Thoracic aorta (tissue), 2 donors: Measurements from ENCODE around the gene XPR1. TPM values are rescaled to one million over a fixed set of nuclear protein-coding genes. Genes with fewer than 3 reads are reported as not detected.

Experiments used
- ATAC-seq: fragments of 150-250 bp; one replicate; pipeline ENCODE4 v1.8.0; 2017; ENCODE audit warnings: low read depth; ENCODE audit not compliant: insufficient number of reproducible peaks, low FRiP score
- DNase-seq: peaks from one replicate; pipeline ENCODE4 v3.0.0-alpha.2; 2020; ENCODE audit warnings: low spot score
- H3K27ac ChIP-seq, 2 donors: fragments of 200-600 bp; sonication (generic); 1 replicate in 1 of 2; 2 replicates in 1 of 2; pipeline ENCODE4 v1.5.1; 2016; ENCODE audit warnings: mild to moderate bottlenecking in 2 of 2, moderate library complexity in 2 of 2
- H3K27me3 ChIP-seq: fragments of 200-600 bp; sonication (generic); replicated peaks from 2 replicates; pipeline ENCODE4 v1.6.0; 2016; ENCODE audit warnings: mild to moderate bottlenecking; ENCODE audit not compliant: insufficient read depth
- H3K36me3 ChIP-seq: fragments of 200-600 bp; sonication (generic); one replicate; pipeline ENCODE4 v1.5.1; 2016
- H3K4me1 ChIP-seq, 2 donors: fragments of 200-600 bp; sonication (generic); 1 replicate in 1 of 2; 2 replicates in 1 of 2; pipeline versions ENCODE4 v1.5.1 to v1.6.0; 2016; ENCODE audit warnings: low read depth in 2 of 2, mild to moderate bottlenecking in 1 of 2; ENCODE audit not compliant: control insufficient read depth in 1 of 2
- H3K4me3 ChIP-seq: fragments of 200-600 bp; sonication (generic); 2 replicates; pipeline ENCODE4 v1.5.1; 2016; ENCODE audit warnings: mild to moderate bottlenecking
- H3K9me3 ChIP-seq: fragments of 200-600 bp; sonication (generic); 2 replicates; pipeline ENCODE4 v1.5.1; 2016
- CTCF ChIP-seq: fragments of 200-600 bp; sonication (generic); IDR thresholded peaks from one replicate; pipeline ENCODE4 v1.5.1; 2019; ENCODE audit warnings: antibody characterized with exemption
- total RNA-seq, 2 donors: library from RNA; depleted of rRNA; stranded (reverse); fragments of >200 nt; gene quantifications; one replicate each; pipeline versions ENCODE4 v1.1.0 to v1.2.3, GENCODE V29; 2016

The XPR1 gene
- total RNA-seq, 2 donors from 2014 or later = 29.1 to 42.8 TPM

GRCh38 chr1:180612632-180613031 lies 19.2 kb upstream of the XPR1 start:
- Histone ChIP-seq H3K27me3 (no peaks in the 10 kb centered on the region), H3K9me3 (no peaks in the 10 kb centered on the region), H3K27ac (no peak overlapping the region), H3K4me3 (no peak overlapping the region), H3K4me1 (peaks cover 0 to 14% of the 10 kb centered on the region in 2 donors), H3K36me3 (no peaks in the 10 kb centered on the region)
- no peak for ATAC-seq
- DNase-seq = no peak
- no peak for TF ChIP-seq CTCF

GRCh38 chr1:180614730-180615129 lies 17.1 kb upstream of the XPR1 start:
- Histone ChIP-seq H3K4me3 (no peak overlapping the region), H3K9me3 (no peaks in the 10 kb centered on the region), H3K27me3 (no peaks in the 10 kb centered on the region), H3K4me1 (peaks cover 0 to 14% of the 10 kb centered on the region in 2 donors), H3K27ac (no peak overlapping the region), H3K36me3 (no peaks in the 10 kb centered on the region)
- ATAC-seq (no peak), DNase-seq (no peak)
- no peak for TF ChIP-seq CTCF

GRCh38 chr1:180615493-180616290 lies 16.1 kb upstream of the XPR1 start:
- peaks cover 0 to 14% of the 10 kb centered on the region in 2 donors for H3K4me1 ChIP-seq
- no peak for ATAC-seq
- H3K27me3 ChIP-seq = no peaks in the 10 kb centered on the region
- no peak for TF ChIP-seq CTCF
- H3K4me3 ChIP-seq = no peak overlapping the region
- H3K36me3 ChIP-seq = no peaks in the 10 kb centered on the region
- no peak for DNase-seq
- H3K27ac ChIP-seq = no peak overlapping the region
- H3K9me3 ChIP-seq = no peaks in the 10 kb centered on the region

- TF ChIP-seq CTCF = no peak
- Histone ChIP-seq H3K36me3 (no peaks in the 10 kb centered on the region), H3K27ac (no peak overlapping the region), H3K27me3 (no peaks in the 10 kb centered on the region), H3K4me3 (no peak overlapping the region), H3K4me1 (peaks cover 0 to 8% of the 10 kb centered on the region in 2 donors), H3K9me3 (no peaks in the 10 kb centered on the region)
- ATAC-seq = no peak
- DNase-seq = no peak
Observed at GRCh38 chr1:180616439-180616838, 15.4 kb upstream of the XPR1 start.

- H3K27ac ChIP-seq = no peak overlapping the region
- ATAC-seq (no peak), DNase-seq (no peak)
- no peaks in the 10 kb centered on the region for H3K4me1 ChIP-seq
- H3K36me3 ChIP-seq = no peaks in the 10 kb centered on the region
- no peaks in the 10 kb centered on the region for H3K9me3 ChIP-seq
- no peak for TF ChIP-seq CTCF
- H3K4me3 ChIP-seq = no peak overlapping the region
- H3K27me3 ChIP-seq = no peaks in the 10 kb centered on the region
Observed at GRCh38 chr1:180617774-180618395, 13.9 kb upstream of the XPR1 start.
